HepG2 (cell line): Measurements from ENCODE around the gene KIZ. TPM values are rescaled to one million over a fixed set of nuclear protein-coding genes. Genes with fewer than 3 reads are reported as not detected.
A peak's percentile ranks its signal among the peaks of the same experiment; 100 is the strongest.

ENCODE experiments used
- CCAR2 ChIP-seq: fragments of 200-400 bp; formaldehyde crosslinking; optimal IDR thresholded peaks from 2 replicates; pipeline ENCODE3; 2018; ENCODE audit warnings: low read depth, mild to moderate bottlenecking, low read length, moderate library complexity
- JDP2 ChIP-seq: sonication (generic); formaldehyde crosslinking; IDR thresholded peaks from 2 replicates; pipeline ENCODE4 v1.8.1; 2022; ENCODE audit warnings: missing genetic modification reagents, borderline replicate concordance
- JUN ChIP-seq: sonication (generic); formaldehyde crosslinking; IDR thresholded peaks from 2 replicates; pipeline ENCODE4 v1.4.0; 2020; ENCODE audit warnings: mild to moderate bottlenecking, missing genetic modification reagents
- KLF12 ChIP-seq: sonication (generic); formaldehyde crosslinking; IDR thresholded peaks from 2 replicates; pipeline ENCODE4 v1.4.0; 2020; ENCODE audit warnings: missing genetic modification reagents, borderline replicate concordance
- MTA1 ChIP-seq: sonication (generic); formaldehyde crosslinking; IDR thresholded peaks from 2 replicates; pipeline ENCODE4 v1.4.0; 2020; ENCODE audit warnings: missing genetic modification reagents, mild to moderate bottlenecking, borderline replicate concordance
- NFKB2 ChIP-seq: sonication (generic); formaldehyde crosslinking; IDR thresholded peaks from 2 replicates; pipeline ENCODE4 v1.4.0; 2020; ENCODE audit warnings: missing genetic modification reagents, borderline replicate concordance
- POLR2AphosphoS2 ChIP-seq: IDR thresholded peaks from 2 replicates; pipeline ENCODE4 v1.6.1; 2011; ENCODE audit warnings: low read depth, low read length, improper control_type of control experiment
- POLR2G ChIP-seq: fragments of 200-400 bp; formaldehyde crosslinking; IDR thresholded peaks from 2 replicates; pipeline ENCODE4 v1.6.1; 2018; ENCODE audit warnings: mild to moderate bottlenecking, low read depth, low read length, moderate library complexity
- REL ChIP-seq: sonication (generic); formaldehyde crosslinking; conservative IDR thresholded peaks from 2 replicates; pipeline ENCODE4 v1.8.0; 2022; ENCODE audit warnings: mild to moderate bottlenecking, missing genetic modification reagents, moderate library complexity
- SNRNP70 ChIP-seq: fragments of 200-400 bp; formaldehyde crosslinking; IDR thresholded peaks from 2 replicates; pipeline ENCODE4 v1.6.1; 2017; ENCODE audit warnings: mild to moderate bottlenecking, low read depth, low read length, moderate library complexity
- ZBTB7A ChIP-seq: sonication (generic); formaldehyde crosslinking; IDR thresholded peaks from 2 replicates; pipeline ENCODE4 v1.8.0; 2022; ENCODE audit warnings: mild to moderate bottlenecking, missing genetic modification reagents
- ZNF232 ChIP-seq: sonication (generic); formaldehyde crosslinking; IDR thresholded peaks from 2 replicates; pipeline ENCODE4 v1.4.0; 2020; ENCODE audit warnings: missing genetic modification reagents, borderline replicate concordance
- ZNF282 ChIP-seq: fragments of 450-650 bp; IDR thresholded peaks from 2 replicates; pipeline ENCODE4 v1.6.1; 2018; ENCODE audit not compliant: partially characterized antibody
- ZNF543 ChIP-seq: sonication (generic); formaldehyde crosslinking; IDR thresholded peaks from 2 replicates; pipeline ENCODE4 v1.4.0; 2020; ENCODE audit warnings: mild to moderate bottlenecking, missing genetic modification reagents
- ZNF572 ChIP-seq: sonication (generic); formaldehyde crosslinking; IDR thresholded peaks from 2 replicates; pipeline ENCODE4 v1.5.1; 2020; ENCODE audit warnings: mild to moderate bottlenecking, missing genetic modification reagents
- ZNF761 ChIP-seq: sonication (generic); formaldehyde crosslinking; conservative IDR thresholded peaks from 2 replicates; pipeline ENCODE4 v1.4.0; 2020; ENCODE audit warnings: mild to moderate bottlenecking, missing genetic modification reagents
- ZNF772 ChIP-seq: sonication (generic); formaldehyde crosslinking; IDR thresholded peaks from 2 replicates; pipeline ENCODE4 v1.5.0; 2020; ENCODE audit warnings: mild to moderate bottlenecking, missing genetic modification reagents
- ZNF773 ChIP-seq: sonication (generic); formaldehyde crosslinking; IDR thresholded peaks from 2 replicates; pipeline ENCODE4 v1.4.0; 2020; ENCODE audit warnings: missing genetic modification reagents, borderline replicate concordance
- ZNF782 ChIP-seq: sonication (generic); formaldehyde crosslinking; IDR thresholded peaks from 2 replicates; pipeline ENCODE4 v1.4.0; 2020; ENCODE audit warnings: missing genetic modification reagents, mild to moderate bottlenecking, borderline replicate concordance
- polyA plus RNA-seq, 8 experiments: library from polyadenylated mRNA; depleted of rRNA in 3 of 8; stranded (reverse) in 7 of 8; unstranded in 1 of 8; fragments of >200 nt; fragmentation: Illumina TruSeq in 4 of 8; extraction: Trizol in 4 of 8; gene quantifications; 2 replicates each; pipeline versions ENCODE4 v1.2.1 to v1.2.3, GENCODE V29; 2011 to 2016; ENCODE audit warnings: low read depth in 4 of 8, missing spikeins in 1 of 8, mixed read lengths in 1 of 8; ENCODE audit not compliant: insufficient read depth in 1 of 8
- total RNA-seq, 5 experiments: library from RNA; depleted of rRNA; stranded (reverse); fragments of >200 nt; fragmentation: Illumina TruSeq; extraction: Trizol; gene quantifications; 2 replicates each; pipeline ENCODE4 v1.2.3, GENCODE V29; 2016; ENCODE audit warnings: low read depth in 1 of 5
- TF ChIP-seq, protein P1 (sequence below): IDR thresholded peaks from 2 replicates; pipeline ENCODE4 v1.6.1; 2016
- TF ChIP-seq, protein P2 (sequence below): fragments of 450-650 bp; IDR thresholded peaks from 2 replicates; pipeline ENCODE4 v1.6.1; 2017; ENCODE audit warnings: mild to moderate bottlenecking
- TF ChIP-seq, protein P3 (sequence below): sonication (generic); formaldehyde crosslinking; IDR thresholded peaks from 2 replicates; pipeline ENCODE4 v1.5.0; 2020; ENCODE audit warnings: mild to moderate bottlenecking, low read depth, missing genetic modification reagents, borderline replicate concordance
- TF ChIP-seq, protein P4 (sequence below): sonication (generic); formaldehyde crosslinking; IDR thresholded peaks from 2 replicates; pipeline ENCODE4 v1.9.0; 2021; ENCODE audit warnings: missing genetic modification reagents, mild to moderate bottlenecking, borderline replicate concordance
- TF ChIP-seq, protein P5 (sequence below): sonication (generic); formaldehyde crosslinking; IDR thresholded peaks from 2 replicates; pipeline ENCODE4 v1.4.0; 2020; ENCODE audit warnings: missing genetic modification reagents

Gene KIZ
- total and polyA plus RNA-seq, 2 of the 13 experiments (the other 11 are each of a cell fraction or from before 2014, with no cell fraction given) = 46.3 to 114 TPM

DNA sequence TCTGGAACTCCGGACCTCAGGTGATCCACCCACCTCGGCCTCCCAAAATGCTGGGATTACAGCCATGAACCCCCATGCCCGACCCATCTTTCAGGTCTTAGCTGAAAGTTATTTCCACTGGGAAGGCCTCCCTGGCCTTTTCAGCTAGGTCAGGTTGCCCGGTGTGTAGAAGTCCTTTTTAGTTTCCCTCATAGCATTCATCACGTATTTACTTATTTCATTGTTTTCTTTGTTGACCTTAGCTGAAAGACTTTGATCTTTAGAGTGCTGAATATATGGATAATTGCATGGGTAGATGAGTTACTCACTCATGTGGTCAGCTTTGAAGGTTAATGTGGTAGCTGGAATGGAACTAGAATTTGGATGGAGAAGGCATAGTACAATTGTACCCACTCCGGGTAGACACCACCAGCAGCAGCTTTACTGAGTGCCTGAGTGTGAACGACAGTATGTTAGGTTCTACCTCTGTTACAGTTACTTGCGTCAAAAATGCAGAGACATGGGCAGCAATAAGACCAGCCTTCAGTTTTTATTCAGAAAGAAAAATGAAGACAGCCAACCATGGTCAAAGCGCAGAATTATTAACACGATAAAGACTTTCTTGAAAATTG lies 9.1 kb downstream of the KIZ start (continued):
- TF ChIP-seq NFKB2 (CRISPR knock-in tag) (no peak), ZNF232 (0 out of 2 replicates have a peak, but pooled peaks have one; percentile 62), MTA1 (CRISPR knock-in tag) (peak; percentile 67; the same call in 1 of the 2 replicates), ZNF543 (peak; percentile 85; the same call in 1 of the 2 replicates), JUN (CRISPR knock-in tag) (peak; percentile 87; the same call in 1 of the 2 replicates), ZNF761 (CRISPR knock-in tag) (no peak; the same call in 1 of the 2 replicates), KLF12 (CRISPR knock-in tag) (no peak), JDP2 (CRISPR knock-in tag) (no peak), ZNF773 (CRISPR knock-in tag) (no peak), SNRNP70 (no peak), REL (CRISPR knock-in tag) (no peak), ZNF772 (no peak), ZNF282 (no peak), ZNF572 (no peak), CCAR2 (peak; percentile 49), POLR2G (peak; percentile 41), POLR2AphosphoS2 (no peak), ZNF782 (CRISPR knock-in tag) (0 out of 2 replicates have a peak, but pooled peaks have one; percentile 26), ZBTB7A (CRISPR knock-in tag) (no peak)
- TF ChIP-seq, protein P1, sequence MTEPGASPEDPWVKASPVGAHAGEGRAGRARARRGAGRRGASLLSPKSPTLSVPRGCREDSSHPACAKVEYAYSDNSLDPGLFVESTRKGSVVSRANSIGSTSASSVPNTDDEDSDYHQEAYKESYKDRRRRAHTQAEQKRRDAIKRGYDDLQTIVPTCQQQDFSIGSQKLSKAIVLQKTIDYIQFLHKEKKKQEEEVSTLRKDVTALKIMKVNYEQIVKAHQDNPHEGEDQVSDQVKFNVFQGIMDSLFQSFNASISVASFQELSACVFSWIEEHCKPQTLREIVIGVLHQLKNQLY (CRISPR knock-in tag) = peak; percentile 87
- TF ChIP-seq, protein P2, sequence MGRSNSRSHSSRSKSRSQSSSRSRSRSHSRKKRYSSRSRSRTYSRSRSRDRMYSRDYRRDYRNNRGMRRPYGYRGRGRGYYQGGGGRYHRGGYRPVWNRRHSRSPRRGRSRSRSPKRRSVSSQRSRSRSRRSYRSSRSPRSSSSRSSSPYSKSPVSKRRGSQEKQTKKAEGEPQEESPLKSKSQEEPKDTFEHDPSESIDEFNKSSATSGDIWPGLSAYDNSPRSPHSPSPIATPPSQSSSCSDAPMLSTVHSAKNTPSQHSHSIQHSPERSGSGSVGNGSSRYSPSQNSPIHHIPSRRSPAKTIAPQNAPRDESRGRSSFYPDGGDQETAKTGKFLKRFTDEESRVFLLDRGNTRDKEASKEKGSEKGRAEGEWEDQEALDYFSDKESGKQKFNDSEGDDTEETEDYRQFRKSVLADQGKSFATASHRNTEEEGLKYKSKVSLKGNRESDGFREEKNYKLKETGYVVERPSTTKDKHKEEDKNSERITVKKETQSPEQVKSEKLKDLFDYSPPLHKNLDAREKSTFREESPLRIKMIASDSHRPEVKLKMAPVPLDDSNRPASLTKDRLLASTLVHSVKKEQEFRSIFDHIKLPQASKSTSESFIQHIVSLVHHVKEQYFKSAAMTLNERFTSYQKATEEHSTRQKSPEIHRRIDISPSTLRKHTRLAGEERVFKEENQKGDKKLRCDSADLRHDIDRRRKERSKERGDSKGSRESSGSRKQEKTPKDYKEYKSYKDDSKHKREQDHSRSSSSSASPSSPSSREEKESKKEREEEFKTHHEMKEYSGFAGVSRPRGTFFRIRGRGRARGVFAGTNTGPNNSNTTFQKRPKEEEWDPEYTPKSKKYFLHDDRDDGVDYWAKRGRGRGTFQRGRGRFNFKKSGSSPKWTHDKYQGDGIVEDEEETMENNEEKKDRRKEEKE = no peak
- TF ChIP-seq, protein P3, sequence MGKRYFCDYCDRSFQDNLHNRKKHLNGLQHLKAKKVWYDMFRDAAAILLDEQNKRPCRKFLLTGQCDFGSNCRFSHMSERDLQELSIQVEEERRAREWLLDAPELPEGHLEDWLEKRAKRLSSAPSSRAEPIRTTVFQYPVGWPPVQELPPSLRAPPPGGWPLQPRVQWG (CRISPR knock-in tag) = no peak
- TF ChIP-seq, protein P4, sequence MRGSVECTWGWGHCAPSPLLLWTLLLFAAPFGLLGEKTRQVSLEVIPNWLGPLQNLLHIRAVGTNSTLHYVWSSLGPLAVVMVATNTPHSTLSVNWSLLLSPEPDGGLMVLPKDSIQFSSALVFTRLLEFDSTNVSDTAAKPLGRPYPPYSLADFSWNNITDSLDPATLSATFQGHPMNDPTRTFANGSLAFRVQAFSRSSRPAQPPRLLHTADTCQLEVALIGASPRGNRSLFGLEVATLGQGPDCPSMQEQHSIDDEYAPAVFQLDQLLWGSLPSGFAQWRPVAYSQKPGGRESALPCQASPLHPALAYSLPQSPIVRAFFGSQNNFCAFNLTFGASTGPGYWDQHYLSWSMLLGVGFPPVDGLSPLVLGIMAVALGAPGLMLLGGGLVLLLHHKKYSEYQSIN (CRISPR knock-in tag) = no peak
- TF ChIP-seq, protein P5, sequence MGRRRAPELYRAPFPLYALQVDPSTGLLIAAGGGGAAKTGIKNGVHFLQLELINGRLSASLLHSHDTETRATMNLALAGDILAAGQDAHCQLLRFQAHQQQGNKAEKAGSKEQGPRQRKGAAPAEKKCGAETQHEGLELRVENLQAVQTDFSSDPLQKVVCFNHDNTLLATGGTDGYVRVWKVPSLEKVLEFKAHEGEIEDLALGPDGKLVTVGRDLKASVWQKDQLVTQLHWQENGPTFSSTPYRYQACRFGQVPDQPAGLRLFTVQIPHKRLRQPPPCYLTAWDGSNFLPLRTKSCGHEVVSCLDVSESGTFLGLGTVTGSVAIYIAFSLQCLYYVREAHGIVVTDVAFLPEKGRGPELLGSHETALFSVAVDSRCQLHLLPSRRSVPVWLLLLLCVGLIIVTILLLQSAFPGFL = no peak
